GM21717 (cell line): Measurements from ENCODE around the gene RAB13.

ENCODE experiments used
- ATAC-seq: cut with Tn5 transposase; IDR thresholded peaks from one replicate; pipeline ENCODE4 v1.9.1; 2021; ENCODE audit warnings: mild to moderate bottlenecking, moderate library complexity; ENCODE audit not compliant: unreplicated experiment

The RAB13 gene

DNA sequence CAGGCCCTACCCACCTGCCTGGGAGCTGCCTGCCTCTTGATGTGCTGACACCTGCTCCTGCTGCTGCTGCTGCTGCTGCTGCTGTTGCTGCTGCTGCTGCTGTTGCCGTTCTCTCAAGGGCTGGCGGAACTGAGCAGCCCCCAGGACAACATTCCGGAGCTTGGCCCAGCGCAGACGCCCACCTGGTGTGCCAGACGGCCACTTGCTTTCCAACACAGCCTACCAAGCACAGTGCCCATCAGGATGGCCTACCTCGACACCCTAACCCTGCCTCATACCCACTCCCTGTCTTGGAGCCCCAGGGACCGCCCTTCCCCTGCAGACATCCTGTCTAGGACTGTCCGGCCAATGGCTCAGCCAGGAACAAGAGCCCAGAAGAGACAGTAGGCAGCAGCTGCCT lies 51.4 kb downstream of the RAB13 start:
- no peak for ATAC-seq

GRCh38 chr1:153933955-153934354 lies 52.2 kb downstream of the RAB13 start:
- ATAC-seq = no peak

DNA sequence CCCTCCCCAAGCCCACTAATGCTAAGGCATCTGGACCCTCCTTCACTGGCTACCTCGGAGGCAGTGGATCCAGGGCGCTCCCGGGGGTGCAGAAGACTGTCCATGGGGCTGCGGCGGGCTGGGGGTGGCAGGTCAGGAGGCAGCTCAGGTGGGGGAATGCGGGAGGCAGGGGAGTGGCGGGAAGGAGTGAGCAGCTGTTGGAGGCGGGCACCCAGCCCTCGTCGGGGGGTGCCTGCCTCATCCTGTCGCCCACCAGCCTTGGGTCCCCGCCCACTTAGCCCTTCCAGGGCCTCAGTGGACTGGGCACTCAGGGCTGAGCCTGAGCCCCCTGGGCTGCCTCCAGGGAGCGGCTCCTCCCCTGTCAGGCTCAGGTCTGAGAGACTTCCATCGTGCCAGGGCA lies 52.7 kb downstream of the RAB13 start:
- no peak for ATAC-seq

DNA sequence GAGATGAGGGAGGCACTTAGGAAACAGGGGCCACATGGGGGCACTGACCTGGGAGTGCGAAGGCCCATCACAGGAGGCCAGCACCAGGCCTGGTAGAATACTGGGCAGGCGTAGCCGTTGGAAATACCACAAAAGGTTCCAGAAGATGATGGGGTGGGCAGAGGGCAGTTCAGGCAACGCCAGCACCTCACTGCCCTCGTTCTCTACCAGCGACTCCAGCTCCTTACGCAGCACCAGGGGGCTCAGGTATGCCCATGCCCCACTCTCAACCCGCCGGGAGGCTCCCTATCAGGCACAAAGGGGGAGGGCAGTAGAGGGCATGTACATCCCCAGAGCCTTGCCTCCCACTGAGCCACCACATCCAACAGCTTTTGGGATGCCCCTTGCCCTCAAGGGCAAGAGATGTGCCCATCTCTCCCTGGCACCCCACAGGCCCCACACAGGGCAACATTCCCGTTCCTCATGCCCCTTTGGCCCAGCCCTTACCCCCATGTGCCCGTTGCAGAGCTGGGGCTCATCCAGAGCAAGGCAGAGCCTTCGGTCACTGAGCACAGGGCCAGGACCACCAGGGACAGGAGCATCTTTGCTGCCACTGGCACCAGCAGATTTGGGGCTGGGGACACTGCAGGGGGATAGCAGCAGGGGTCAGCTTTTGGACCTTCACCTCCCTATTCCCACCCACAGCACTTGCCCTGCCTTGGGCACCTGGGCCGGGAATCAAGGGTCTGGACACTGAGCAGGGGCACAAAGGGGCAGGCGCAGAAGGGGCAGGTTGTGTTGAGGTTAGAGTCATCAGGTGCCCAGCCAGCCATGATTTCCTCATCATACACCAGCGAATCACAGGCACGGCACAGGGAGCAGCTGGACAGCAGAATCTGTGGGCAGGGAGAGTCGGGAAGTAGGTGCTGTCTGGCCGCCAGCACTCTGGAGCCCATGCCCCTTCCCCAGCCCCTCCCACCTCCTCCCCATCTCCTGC lies 53.7 kb downstream of the RAB13 start:
- ATAC-seq = no peak
